NB4 (cell line): ENCODE data around the gene CMTM1.

Source experiments
- CTCF ChIP-seq: IDR thresholded peaks from one replicate; pipeline ENCODE4 v1.5.1; 2012; ENCODE audit warnings: low read depth, low read length
- MAX ChIP-seq: IDR thresholded peaks from 2 replicates; pipeline ENCODE4 v1.6.1; 2011; ENCODE audit warnings: low read depth, low read length
- MYC ChIP-seq: IDR thresholded peaks from 2 replicates; pipeline ENCODE4 v1.6.1; 2011; ENCODE audit warnings: low read depth, low read length
- POLR2A ChIP-seq: IDR thresholded peaks from 2 replicates; pipeline ENCODE4 v1.6.1; 2011; ENCODE audit warnings: mild to moderate bottlenecking; ENCODE audit not compliant: insufficient read length; ENCODE audit errors: extremely low read depth

GRCh38 chr16:66524601-66525164 is 41.6 kb upstream of the CMTM1 start:
- TF ChIP-seq POLR2A (no peak), CTCF (peak; percentile 1), MYC (0 out of 2 replicates have a peak, but pooled peaks have one; percentile 32), MAX (no peak; the same call in 1 of the 2 replicates)
